H1 (cell line): ENCODE measurements around the gene PDZD2. TPM values are rescaled to one million over a fixed set of nuclear protein-coding genes. Genes with fewer than 3 reads are reported as not detected.

Source experiments
- CTCF ChIA-PET: fragments of 300-600 bp; sonication (Branson Sonifier 250); formaldehyde crosslinking; loops from one replicate; lab custom pipeline; 2021; ENCODE audit not compliant: partially characterized antibody; lab: Charles Lee
- POLR2A ChIA-PET: fragments of 300-600 bp; sonication (Branson Sonifier 250); formaldehyde crosslinking; loops from one replicate; lab custom pipeline; 2021; ENCODE audit warnings: inconsistent platforms; ENCODE audit not compliant: partially characterized antibody; lab: Charles Lee
- DNase-seq, 2 experiments: peaks; one replicate each; pipeline versions ENCODE4 v3.0.0 to v3.0.0-alpha.2; 2010 to 2022; ENCODE audit warnings: low spot score in 2 of 2, low read depth in 1 of 2, mixed read lengths in 1 of 2
- FAIRE-seq: peaks from 2 replicates; lab custom pipeline; 2011; peaks lifted over from hg19 to GRCh38; lab: Jason Lieb, UNC
- H2AFZ ChIP-seq: 2 replicates; pipeline ENCODE4 v1.8.1; 2012; ENCODE audit warnings: low read length, inconsistent platforms
- H2AK5ac ChIP-seq: 2 replicates; pipeline ENCODE4 v1.6.1; 2013; ENCODE audit warnings: low read depth, low read length
- H2BK120ac ChIP-seq: replicated peaks from 2 replicates; pipeline ENCODE3; 2013; ENCODE audit warnings: low read depth, low read length, inconsistent platforms
- H2BK12ac ChIP-seq: 2 replicates; pipeline ENCODE4 v1.6.1; 2013; ENCODE audit warnings: low read depth, low read length
- H2BK15ac ChIP-seq: 2 replicates; pipeline ENCODE4 v1.6.1; 2013; ENCODE audit warnings: low read length
- H2BK20ac ChIP-seq: 2 replicates; pipeline ENCODE4 v1.6.1; 2013; ENCODE audit warnings: low read length
- H2BK5ac ChIP-seq: 2 replicates; pipeline ENCODE4 v1.6.1; 2013; ENCODE audit warnings: low read depth, low read length
- H3K14ac ChIP-seq: 2 replicates; pipeline ENCODE4 v1.6.1; 2013; ENCODE audit warnings: inconsistent platforms; ENCODE audit not compliant: insufficient read length
- H3K18ac ChIP-seq: 2 replicates; pipeline ENCODE4 v1.6.1; 2013; ENCODE audit warnings: low read length; ENCODE audit errors: extremely low read depth
- H3K23ac ChIP-seq: 2 replicates; pipeline ENCODE4 v1.6.1; 2013; ENCODE audit warnings: inconsistent platforms; ENCODE audit not compliant: insufficient read length
- H3K23me2 ChIP-seq: 2 replicates; pipeline ENCODE4 v1.6.1; 2013; ENCODE audit warnings: low read depth, low read length
- H3K27ac ChIP-seq: 2 replicates; pipeline ENCODE4 v1.6.1; 2011; ENCODE audit warnings: low read depth, low read length, inconsistent platforms
- H3K27me3 ChIP-seq, 4 experiments: replicated peaks in 1 of 4; 1 replicate in 1 of 4; 2 replicates in 3 of 4; pipeline versions ENCODE4 v1.6.1 to v1.8.1; 2011 to 2013; ENCODE audit warnings: low read length in 3 of 4, mild to moderate bottlenecking in 3 of 4, inconsistent platforms in 2 of 4, mixed read lengths in 2 of 4, moderate library complexity in 1 of 4; ENCODE audit not compliant: control insufficient read depth in 3 of 4, insufficient read depth in 3 of 4; ENCODE audit errors: extremely low read depth in 1 of 4
- H3K36me3 ChIP-seq, 4 experiments: 2 replicates each; pipeline versions ENCODE4 v1.6.1 to v1.8.1; 2011 to 2013; ENCODE audit warnings: mild to moderate bottlenecking in 4 of 4, low read length in 3 of 4, moderate library complexity in 2 of 4, control low read depth in 1 of 4, inconsistent platforms in 1 of 4; ENCODE audit not compliant: insufficient read depth in 4 of 4, control insufficient read depth in 2 of 4
- H3K4ac ChIP-seq: replicated peaks from 2 replicates; pipeline ENCODE3; 2013; ENCODE audit warnings: low read length, low read depth, mixed read lengths, inconsistent platforms; ENCODE audit not compliant: insufficient read length
- H3K4me1 ChIP-seq, 4 experiments: replicated peaks in 1 of 4; 1 replicate in 1 of 4; 2 replicates in 3 of 4; pipeline versions ENCODE4 v1.6.1 to v1.8.1; 2011 to 2013; ENCODE audit warnings: low read length in 3 of 4, inconsistent platforms in 2 of 4, mixed read lengths in 1 of 4; ENCODE audit not compliant: insufficient read depth in 4 of 4, control insufficient read depth in 3 of 4
- H3K4me2 ChIP-seq, 2 experiments: 2 replicates each; pipeline versions ENCODE4 v1.6.1 to v1.8.1; 2011 to 2013; ENCODE audit warnings: low read depth in 2 of 2, low read length in 2 of 2, control low read depth in 1 of 2, inconsistent platforms in 1 of 2, mild to moderate bottlenecking in 1 of 2; ENCODE audit not compliant: insufficient read depth in 1 of 2
- H3K4me3 ChIP-seq, 4 experiments: fragments of 200-600, 300-600 bp in 1 of 4; sonication (generic), shearing (Covaris generic), sonication (Bioruptor Twin) in 1 of 4; 2 replicates each; pipeline versions ENCODE4 v1.5.1 to v1.8.1; 2011 to 2016; ENCODE audit warnings: low read length in 4 of 4, low read depth in 3 of 4, control low read depth in 2 of 4, inconsistent platforms in 2 of 4, mild to moderate bottlenecking in 2 of 4, mixed read lengths in 1 of 4, moderate library complexity in 1 of 4; ENCODE audit not compliant: insufficient read depth in 2 of 4; ENCODE audit errors: extremely low read depth in 1 of 4
- H3K56ac ChIP-seq: replicated peaks from 2 replicates; pipeline ENCODE3; 2013; ENCODE audit warnings: low read depth, mild to moderate bottlenecking, mixed read lengths, low read length, inconsistent platforms; ENCODE audit not compliant: insufficient read length
- H3K79me1 ChIP-seq: 2 replicates; pipeline ENCODE4 v1.6.1; 2013; ENCODE audit warnings: low read depth, low read length, control low read depth
- H3K79me2 ChIP-seq, 2 experiments: 2 replicates each; pipeline versions ENCODE4 v1.6.1 to v1.8.1; 2012 to 2013; ENCODE audit warnings: low read length in 2 of 2, mild to moderate bottlenecking in 2 of 2, inconsistent platforms in 1 of 2; ENCODE audit not compliant: insufficient read depth in 2 of 2, control insufficient read depth in 1 of 2
- H3K9ac ChIP-seq, 4 experiments: replicated peaks in 1 of 4; 1 replicate in 1 of 4; 2 replicates in 3 of 4; pipeline versions ENCODE4 v1.6.1 to v1.8.1; 2011 to 2013; ENCODE audit warnings: low read depth in 3 of 4, low read length in 3 of 4, control low read depth in 2 of 4, mild to moderate bottlenecking in 2 of 4, moderate library complexity in 2 of 4, inconsistent platforms in 1 of 4; ENCODE audit errors: extremely low read depth in 1 of 4
- H3K9me3 ChIP-seq, 2 experiments: 2 replicates each; pipeline versions ENCODE4 v1.6.1 to v1.8.1; 2012 to 2013; ENCODE audit warnings: mild to moderate bottlenecking in 2 of 2, moderate library complexity in 2 of 2, control low read depth in 1 of 2, inconsistent platforms in 1 of 2, low read depth in 1 of 2, low read length in 1 of 2, mixed read lengths in 1 of 2; ENCODE audit not compliant: insufficient read depth in 2 of 2
- H4K20me1 ChIP-seq, 2 experiments: replicated peaks in 1 of 2; 2 replicates each; pipeline versions ENCODE3 to v1.8.1; 2011 to 2013; ENCODE audit warnings: inconsistent platforms in 2 of 2, low read length in 2 of 2, mild to moderate bottlenecking in 1 of 2; ENCODE audit not compliant: insufficient read depth in 2 of 2, control insufficient read depth in 1 of 2
- H4K5ac ChIP-seq: 2 replicates; pipeline ENCODE4 v1.6.1; 2013; ENCODE audit warnings: low read length, low read depth, mixed read lengths, inconsistent platforms; ENCODE audit not compliant: insufficient read length
- H4K8ac ChIP-seq: 2 replicates; pipeline ENCODE4 v1.8.0; 2013; ENCODE audit warnings: mild to moderate bottlenecking, moderate library complexity, low read length, inconsistent platforms; ENCODE audit not compliant: insufficient read depth; ENCODE audit errors: extremely low read depth
- H4K91ac ChIP-seq: replicated peaks from 2 replicates; pipeline ENCODE3; 2013; ENCODE audit warnings: low read length, mixed read lengths, inconsistent platforms; ENCODE audit not compliant: insufficient read length
- CREB1 ChIP-seq: IDR thresholded peaks from 2 replicates; pipeline ENCODE4 v1.6.1; 2012; ENCODE audit warnings: inconsistent platforms
- EGR1 ChIP-seq: IDR thresholded peaks from 2 replicates; pipeline ENCODE4 v1.6.1; 2011; ENCODE audit warnings: low read depth, low read length, borderline replicate concordance
- EP300 ChIP-seq, 2 experiments: IDR thresholded peaks; 1 replicate in 1 of 2; 2 replicates in 1 of 2; pipeline ENCODE4 v1.6.1; 2011 to 2012; ENCODE audit warnings: low read depth in 2 of 2, low read length in 2 of 2, mild to moderate bottlenecking in 2 of 2, borderline replicate concordance in 1 of 2, inconsistent platforms in 1 of 2, moderate library complexity in 1 of 2
- EZH2 ChIP-seq: fragments of 200-600 bp; sonication (generic); IDR thresholded peaks from 2 replicates; pipeline ENCODE4 v1.7.1; 2012; ENCODE audit warnings: low read depth, mild to moderate bottlenecking, moderate library complexity, low read length, inconsistent platforms; ENCODE audit not compliant: severe bottlenecking
- GTF2F1 ChIP-seq: IDR thresholded peaks from 2 replicates; pipeline ENCODE4 v1.6.1; 2012; ENCODE audit warnings: low read depth, low read length, improper control_type of control experiment, borderline replicate concordance
- JUN ChIP-seq: IDR thresholded peaks from 2 replicates; pipeline ENCODE4 v1.6.1; 2011; ENCODE audit warnings: low read depth, mild to moderate bottlenecking, improper control_type of control experiment, low read length
- RAD21 ChIP-seq, 2 experiments: IDR thresholded peaks in 1 of 2; conservative IDR thresholded peaks in 1 of 2; 2 replicates each; pipeline ENCODE4 v1.6.1; 2011; ENCODE audit warnings: low read depth in 2 of 2, low read length in 2 of 2, improper control_type of control experiment in 1 of 2, inconsistent platforms in 1 of 2, mild to moderate bottlenecking in 1 of 2, moderate library complexity in 1 of 2
- RBBP5 ChIP-seq: IDR thresholded peaks from 2 replicates; pipeline ENCODE4 v1.7.1; 2012; ENCODE audit warnings: low read depth, mild to moderate bottlenecking, inconsistent platforms, low read length, moderate library complexity, borderline replicate concordance
- SAP30 ChIP-seq: fragments of 300-600 bp; sonication (generic); IDR thresholded peaks from 2 replicates; pipeline ENCODE4 v1.7.1; 2012; ENCODE audit warnings: low read length, moderate library complexity, mild to moderate bottlenecking, inconsistent platforms; ENCODE audit not compliant: insufficient read depth, insufficient replicate concordance
- TAF1 ChIP-seq: IDR thresholded peaks from 2 replicates; pipeline ENCODE4 v1.6.1; 2011; ENCODE audit warnings: mild to moderate bottlenecking, low read depth, low read length
- WGBS, 2 experiments: shearing (Covaris generic) in 1 of 2; methylation state at CpG; one replicate each; pipeline versions ENCODE4 v1.1.6 to v1.1.7; 2013 to 2015; ENCODE audit warnings: low lambda C conversion rate in 2 of 2, mixed read lengths in 2 of 2, inconsistent platforms in 1 of 2, low coverage in 1 of 2, missing lambda C conversion rate in 1 of 2; ENCODE audit not compliant: insufficient replicate concordance in 2 of 2, insufficient coverage in 1 of 2, insufficient read length in 1 of 2; ENCODE audit errors: extremely low coverage in 1 of 2, missing lambda C conversion rate in 1 of 2; 5-methylcytosine and 5-hydroxymethylcytosine counted together
- polyA plus RNA-seq, 7 experiments: library from polyadenylated mRNA; depleted of rRNA in 3 of 7; stranded (reverse) in 5 of 7; unstranded in 2 of 7; fragments of >200 nt in 5 of 7; fragments of 200-250 nt in 2 of 7; gene quantifications; 1 replicate in 5 of 7; 2 replicates in 1 of 7; 4 replicates in 1 of 7; pipeline versions ENCODE4 v1.2.1 to v1.2.3, GENCODE V29; 2011 to 2013; ENCODE audit warnings: missing spikeins in 2 of 7, mixed read lengths in 2 of 7
- total RNA-seq: library from RNA; stranded (reverse); fragmentation: NEBNext Ultra II Directional; extraction: Animal tissue kit (Norgen Biotek cat#: 25700); gene quantifications from 2 replicates; pipeline ENCODE4 v1.2.1, GENCODE V29; 2021
- TF ChIP-seq, protein P1 (sequence below), 3 experiments: IDR thresholded peaks; 1 replicate in 2 of 3; 2 replicates in 1 of 3; pipeline versions ENCODE4 v1.5.1 to v1.6.1; 2011; ENCODE audit warnings: low read length in 3 of 3, mild to moderate bottlenecking in 3 of 3, inconsistent platforms in 2 of 3, low read depth in 1 of 3, moderate library complexity in 1 of 3; ENCODE audit not compliant: insufficient read depth in 1 of 3; ENCODE audit errors: control extremely low read depth in 1 of 3

PDZD2 gene
- total and polyA plus RNA-seq, 2 of the 8 experiments (the other 6 are each of a cell fraction or from before 2014, with no cell fraction given): 1.2 to 6.8 TPM

DNA sequence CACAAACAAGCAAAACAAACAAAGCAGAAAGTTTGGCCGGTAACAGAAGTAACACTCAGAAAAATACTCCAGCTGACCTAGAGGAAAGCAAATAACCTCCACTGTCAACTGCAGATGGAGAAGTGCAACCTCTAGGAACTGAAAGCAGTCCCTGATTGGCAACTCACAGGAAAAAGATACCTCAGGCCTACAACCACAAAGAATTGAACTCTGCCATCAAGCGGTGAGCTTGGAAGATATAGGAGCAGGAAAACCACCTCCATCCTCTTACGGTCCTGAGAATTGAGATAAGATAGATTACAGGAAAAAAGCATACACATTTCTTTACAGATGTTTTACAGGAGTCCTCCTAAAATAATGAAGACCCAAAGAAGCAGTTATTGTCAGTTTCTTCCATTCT is 184.5 kb downstream of the PDZD2 start:
- Histone ChIP-seq H3K79me1 (no peaks in the 10 kb centered on the region), H3K27ac (no peak overlapping the region), H3K56ac (no peak overlapping the region), H2AK5ac (no peak overlapping the region), H2BK120ac (no peak overlapping the region), H2BK12ac (no peak overlapping the region), H3K23me2 (no peaks in the 10 kb centered on the region), H3K18ac (no peak overlapping the region), H2AFZ (no peak overlapping the region), H3K4me2 (no peak overlapping the region), H3K27me3 (no peaks in the 10 kb centered on the region), H3K4ac (no peak overlapping the region), H3K9ac (no peak overlapping the region), H3K4me1 (peaks cover 0 to 3% (median 0%) of the 10 kb centered on the region in 4 experiments; a peak in 1 of 7 replicates), H3K36me3 (no peaks in the 10 kb centered on the region), H3K79me2 (no peaks in the 10 kb centered on the region), H3K4me3 (no peak overlapping the region), H4K20me1 (no peaks in the 10 kb centered on the region), H2BK20ac (no peak overlapping the region), H3K14ac (no peak overlapping the region), H2BK5ac (no peak overlapping the region), H2BK15ac (no peak overlapping the region), H4K91ac (no peak overlapping the region), H4K8ac (no peak overlapping the region), H4K5ac (no peak overlapping the region), H3K23ac (no peak overlapping the region), H3K9me3 (no peaks in the 10 kb centered on the region)
- FAIRE-seq: peak; percentile 36
- POLR2A ChIA-PET: no interaction called here
- 54% methylated on average over 3 of the region's 3 CpGs; no CpG with 5 or more reads in 1 of the 2 experiments for WGBS, 2 experiments
- DNase-seq: no peak
- CTCF ChIA-PET: interaction anchor here (0.6 to 6.6 kb wide), 34 partner anchors 11 to 276 kb away, joined by 3 to 68 read pairs (median 4); partner anchors contain the start of gene PDZD2
- TF ChIP-seq EGR1 (no peak), EP300 (IDR thresholded peaks at IDR 0.05; ENCODE audit: borderline replicate concordance in 1 of 2, low read depth in 2 of 2, low read length in 2 of 2) (no peak), RAD21 (IDR thresholded peaks at IDR 0.05 in 1 of 2, conservative IDR thresholded peaks at IDR 0.05 in 1 of 2; ENCODE audit: low read depth in 2 of 2, low read length in 2 of 2) (peak; percentile 59 to 61), EZH2 (no peak), RBBP5 (no peak), CREB1 (no peak), SAP30 (no peak), TAF1 (no peak), GTF2F1 (no peak), JUN (no peak)
- TF ChIP-seq, protein P1, sequence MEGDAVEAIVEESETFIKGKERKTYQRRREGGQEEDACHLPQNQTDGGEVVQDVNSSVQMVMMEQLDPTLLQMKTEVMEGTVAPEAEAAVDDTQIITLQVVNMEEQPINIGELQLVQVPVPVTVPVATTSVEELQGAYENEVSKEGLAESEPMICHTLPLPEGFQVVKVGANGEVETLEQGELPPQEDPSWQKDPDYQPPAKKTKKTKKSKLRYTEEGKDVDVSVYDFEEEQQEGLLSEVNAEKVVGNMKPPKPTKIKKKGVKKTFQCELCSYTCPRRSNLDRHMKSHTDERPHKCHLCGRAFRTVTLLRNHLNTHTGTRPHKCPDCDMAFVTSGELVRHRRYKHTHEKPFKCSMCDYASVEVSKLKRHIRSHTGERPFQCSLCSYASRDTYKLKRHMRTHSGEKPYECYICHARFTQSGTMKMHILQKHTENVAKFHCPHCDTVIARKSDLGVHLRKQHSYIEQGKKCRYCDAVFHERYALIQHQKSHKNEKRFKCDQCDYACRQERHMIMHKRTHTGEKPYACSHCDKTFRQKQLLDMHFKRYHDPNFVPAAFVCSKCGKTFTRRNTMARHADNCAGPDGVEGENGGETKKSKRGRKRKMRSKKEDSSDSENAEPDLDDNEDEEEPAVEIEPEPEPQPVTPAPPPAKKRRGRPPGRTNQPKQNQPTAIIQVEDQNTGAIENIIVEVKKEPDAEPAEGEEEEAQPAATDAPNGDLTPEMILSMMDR (IDR thresholded peaks at IDR 0.05; ENCODE audit: control extremely low read depth in 1 of 3, insufficient read depth in 1 of 3, low read depth in 1 of 3, low read length in 3 of 3): peak in 2 of 3 experiments; percentile 39 to 45; a peak in 2 of 4 replicates
